ENCODE results near the gene GSTA3.

GRCh38 chr6:52931351-52931750 lies 21.9 kb upstream of the GSTA3 start:
- TF ChIP-seq POLR2A (IDR thresholded peaks at IDR 0.05; ENCODE audit: low read depth) (no peak), CTCF (IDR thresholded peaks at IDR 0.05) (no peak), POLR2AphosphoS5 (IDR thresholded peaks at IDR 0.05) (no peak)

Measured in esophagus muscularis mucosa (tissue), 3 donors.